Osteoblast (primary cell): ENCODE results near the gene GRAMD4. TPM values are rescaled to one million over a fixed set of nuclear protein-coding genes. Genes with fewer than 3 reads are reported as not detected.

Source experiments
- DNase-seq: peaks from one replicate; pipeline ENCODE4 v3.0.0; 2011; ENCODE audit warnings: low spot score, mixed read lengths; ENCODE audit not compliant: insufficient read length; ENCODE audit errors: missing footprints
- H2AFZ ChIP-seq: 2 replicates; pipeline ENCODE4 v1.6.0; 2011; ENCODE audit warnings: mild to moderate bottlenecking, low read length
- H3K27ac ChIP-seq: 2 replicates; pipeline ENCODE4 v1.5.1; 2011; ENCODE audit warnings: mild to moderate bottlenecking, low read depth, low read length, moderate library complexity
- H3K27me3 ChIP-seq: 2 replicates; pipeline ENCODE4 v1.6.0; 2012; ENCODE audit warnings: mild to moderate bottlenecking, control low read depth, inconsistent platforms, low read length, moderate library complexity; ENCODE audit not compliant: insufficient read depth
- H3K36me3 ChIP-seq: 2 replicates; pipeline ENCODE4 v1.5.1; 2011; ENCODE audit warnings: mild to moderate bottlenecking, low read length, control low read depth, moderate library complexity; ENCODE audit not compliant: insufficient read depth
- H3K4me1 ChIP-seq: 2 replicates; pipeline ENCODE4 v1.5.1; 2011; ENCODE audit warnings: mild to moderate bottlenecking, low read length, control low read depth, moderate library complexity; ENCODE audit not compliant: insufficient read depth
- H3K4me2 ChIP-seq: 2 replicates; pipeline ENCODE4 v1.6.0; 2011; ENCODE audit warnings: mild to moderate bottlenecking, low read length; ENCODE audit not compliant: insufficient read depth
- H3K4me3 ChIP-seq: fragments of 200-600 bp; sonication (generic); 3 replicates; pipeline ENCODE4 v1.5.1; 2012; ENCODE audit warnings: mild to moderate bottlenecking, low read length, inconsistent platforms; ENCODE audit not compliant: insufficient read depth
- H3K79me2 ChIP-seq: 2 replicates; pipeline ENCODE4 v1.6.0; 2012; ENCODE audit warnings: mild to moderate bottlenecking, low read length, control low read depth, inconsistent platforms; ENCODE audit not compliant: insufficient read depth
- H3K9me3 ChIP-seq: 2 replicates; pipeline ENCODE4 v1.5.1; 2011; ENCODE audit warnings: low read depth, low read length, control low read depth
- H4K20me1 ChIP-seq: 2 replicates; pipeline ENCODE4 v1.6.0; 2012; ENCODE audit warnings: mild to moderate bottlenecking, low read length, control low read depth; ENCODE audit not compliant: insufficient read depth
- CTCF ChIP-seq: IDR thresholded peaks from 2 replicates; pipeline ENCODE4 v1.5.1; 2011; ENCODE audit warnings: mild to moderate bottlenecking, low read depth, low read length, moderate library complexity; ENCODE audit errors: extremely low read depth
- total RNA-seq: library from RNA; depleted of rRNA; stranded (reverse); fragments of >200 nt; gene quantifications from 2 replicates; pipeline ENCODE4 v1.2.3, GENCODE V29; 2012

The GRAMD4 gene
- total RNA-seq, 1 donor, result 17.0 TPM

DNA sequence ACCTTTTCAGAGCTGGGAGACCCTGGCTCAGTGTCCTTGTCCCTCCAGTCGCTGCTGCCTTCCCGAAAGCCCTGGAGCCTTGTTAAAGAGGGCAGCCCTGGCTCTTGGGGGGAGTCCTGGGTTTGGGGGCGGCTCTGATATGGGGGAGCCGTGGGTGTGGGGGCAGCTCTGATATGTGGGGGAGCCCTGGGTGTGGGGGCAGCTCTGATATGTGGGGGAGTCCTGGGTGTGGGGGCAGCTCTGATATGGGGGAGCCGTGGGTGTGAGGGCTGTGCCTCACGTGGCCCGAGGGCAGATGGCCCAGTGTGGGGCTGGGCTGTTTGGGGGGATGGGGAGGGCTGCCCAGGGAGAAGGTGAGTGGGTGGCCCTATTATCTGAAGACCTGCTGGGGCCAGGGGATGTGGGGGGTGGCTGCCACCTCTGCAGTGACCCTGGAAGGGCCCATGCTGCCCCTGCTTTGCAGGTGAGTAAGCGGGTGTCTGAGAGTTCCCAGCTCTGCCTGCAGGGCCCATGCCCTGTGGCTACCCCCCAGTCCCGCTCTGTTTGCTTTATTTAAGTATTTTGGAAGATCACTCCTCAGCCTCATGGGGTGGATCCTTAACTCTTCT, 30.9 kb upstream of the GRAMD4 start:
- DNase-seq, result peak; percentile 71
- Histone ChIP-seq H3K4me1 (peaks cover 7% of the 10 kb centered on the region), H3K4me2 (no peak overlapping the region), H3K79me2 (peaks cover 7% of the 10 kb centered on the region), H3K9me3 (no peaks in the 10 kb centered on the region), H3K36me3 (no peaks in the 10 kb centered on the region), H3K4me3 (no peak overlapping the region), H3K27me3 (no peaks in the 10 kb centered on the region), H2AFZ (no peak overlapping the region), H4K20me1 (peaks cover 30% of the 10 kb centered on the region), H3K27ac (no peak overlapping the region)
- TF ChIP-seq CTCF, result no peak

GRCh38 chr22:46589871-46590271, 30.3 kb upstream of the GRAMD4 start:
- no peaks in the 10 kb centered on the region for H3K9me3 ChIP-seq
- H3K79me2 ChIP-seq, result peaks cover 7% of the 10 kb centered on the region
- peaks cover 7% of the 10 kb centered on the region for H3K4me1 ChIP-seq
- no peak overlapping the region for H3K27ac ChIP-seq
- no peak for DNase-seq
- H3K36me3 ChIP-seq, result no peaks in the 10 kb centered on the region
- no peaks in the 10 kb centered on the region for H3K27me3 ChIP-seq
- H3K4me3 ChIP-seq, result no peak overlapping the region
- peaks cover 30% of the 10 kb centered on the region for H4K20me1 ChIP-seq
- no peak overlapping the region for H2AFZ ChIP-seq
- H3K4me2 ChIP-seq, result no peak overlapping the region
- no peak for TF ChIP-seq CTCF

DNA sequence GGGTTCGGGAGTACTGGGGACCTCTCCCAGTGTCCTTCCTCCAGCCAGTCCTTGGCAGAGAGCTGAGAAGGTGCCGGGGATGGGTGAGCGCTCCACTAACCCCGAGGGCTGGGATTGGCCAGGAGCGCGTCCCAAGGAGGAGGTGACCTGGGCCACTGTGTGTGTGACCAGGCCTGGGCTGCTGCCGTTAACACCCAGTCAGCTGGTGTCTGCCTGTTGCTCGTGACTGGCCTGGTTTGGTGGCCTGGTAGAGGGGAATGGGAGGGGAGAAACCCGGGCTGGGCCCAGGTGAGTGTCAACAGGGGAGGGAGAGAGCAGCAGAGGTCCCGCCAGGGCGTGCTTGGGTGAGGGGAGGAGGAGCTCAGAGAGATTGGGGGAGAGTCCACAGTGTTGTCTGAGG, 29.9 kb upstream of the GRAMD4 start:
- H2AFZ ChIP-seq, result no peak overlapping the region
- H3K27ac ChIP-seq, result no peak overlapping the region
- H3K9me3 ChIP-seq, result no peaks in the 10 kb centered on the region
- no peak overlapping the region for H3K4me2 ChIP-seq
- no peak for TF ChIP-seq CTCF
- peaks cover 30% of the 10 kb centered on the region for H4K20me1 ChIP-seq
- no peaks in the 10 kb centered on the region for H3K27me3 ChIP-seq
- H3K4me3 ChIP-seq, result no peak overlapping the region
- peaks cover 7% of the 10 kb centered on the region for H3K4me1 ChIP-seq
- no peaks in the 10 kb centered on the region for H3K36me3 ChIP-seq
- H3K79me2 ChIP-seq, result peaks cover 7% of the 10 kb centered on the region
- DNase-seq, result no peak

DNA sequence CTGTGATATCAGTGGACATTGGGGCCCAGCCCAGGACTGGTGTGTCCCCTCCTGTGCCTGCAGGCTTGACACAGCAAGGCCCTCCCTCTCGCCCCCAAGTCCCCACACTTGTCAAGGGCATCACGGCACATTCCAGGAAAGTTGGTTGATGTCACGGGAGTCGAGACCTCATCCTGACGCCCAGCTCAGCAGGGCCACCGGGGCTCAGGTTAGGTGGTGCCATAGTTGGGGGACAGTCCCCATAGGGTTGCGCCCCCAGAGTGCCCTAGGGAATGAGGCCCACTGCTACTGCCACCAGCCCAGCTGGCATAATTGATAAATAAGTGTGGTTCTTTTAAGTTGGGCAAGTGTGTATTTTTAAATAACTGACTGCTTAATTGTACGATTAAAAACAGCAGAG, 28.3 kb upstream of the GRAMD4 start:
- peak overlapping the region; percentile 72 for H3K4me2 ChIP-seq
- H4K20me1 ChIP-seq, result peaks cover 28% of the 10 kb centered on the region
- DNase-seq, result no peak
- H3K9me3 ChIP-seq, result no peaks in the 10 kb centered on the region
- peaks cover 7% of the 10 kb centered on the region for H3K4me1 ChIP-seq
- no peaks in the 10 kb centered on the region for H3K27me3 ChIP-seq
- H3K4me3 ChIP-seq, result peak overlapping the region; percentile 65
- peaks cover 5% of the 10 kb centered on the region for H3K79me2 ChIP-seq
- H3K27ac ChIP-seq, result peak overlapping the region; percentile 5
- H2AFZ ChIP-seq, result no peak overlapping the region
- TF ChIP-seq CTCF, result no peak
- H3K36me3 ChIP-seq, result no peaks in the 10 kb centered on the region
